K562 (cell line): ENCODE data around the gene MAP2. TPM values are rescaled to one million over a fixed set of nuclear protein-coding genes. Genes with fewer than 3 reads are reported as not detected.

Experiments used
- ATAC-seq: fragments of 200-7000 bp; cut with Tn5 transposase; 3 replicates; pipeline ENCODE4 v1.9.1; 2020; ENCODE audit warnings: moderate library complexity
- BruUV-seq: library from RNA; stranded (reverse); fragments of 400-500 nt; replicated peaks from 2 replicates; lab custom pipeline; 2021; lab: Mats Ljungman, UMichigan
- CTCF ChIA-PET: fragments of 300-600 bp; formaldehyde crosslinking; extraction: SDS; loops from one replicate; lab custom pipeline; 2021; ENCODE audit warnings: low intra/inter-chr PET ratio; lab: Yijun Ruan, JAX
- POLR2A ChIA-PET: fragments of 300-600, 350-650 bp; sonication (Branson Sonifier 250); formaldehyde crosslinking; extraction: SDS; loops from one replicate; lab custom pipeline; 2021; ENCODE audit warnings: antibody characterized with exemption, inconsistent platforms; lab: Yijun Ruan, JAX
- DNase-seq, 4 experiments: peaks; one replicate each; pipeline versions ENCODE4 v3.0.0 to v3.0.0-alpha.2; 2011 to 2018; ENCODE audit warnings: low spot score in 3 of 4, mixed read lengths in 3 of 4; ENCODE audit errors: extremely low read depth in 1 of 4
- FAIRE-seq: peaks from 2 replicates; lab custom pipeline; 2011; peaks lifted over from hg19 to GRCh38; lab: Jason Lieb, UNC
- H2AFZ ChIP-seq: 2 replicates; pipeline ENCODE4 v1.6.0; 2011; ENCODE audit warnings: low read depth, low read length, control low read depth, inconsistent platforms
- H3K27ac ChIP-seq: fragments of 200-600 bp; 3 replicates; pipeline ENCODE4 v1.8.0; 2011; ENCODE audit warnings: low read depth, mild to moderate bottlenecking, control low read depth, inconsistent platforms, low read length, moderate library complexity, mixed read lengths; ENCODE audit errors: extremely low read depth
- H3K27me3 ChIP-seq, 2 experiments: fragments of 300-600 bp in 1 of 2; 2 replicates in 1 of 2; 3 replicates in 1 of 2; pipeline versions ENCODE4 v1.6.0 to v1.8.0; 2011; ENCODE audit warnings: inconsistent platforms in 2 of 2, low read length in 2 of 2, mild to moderate bottlenecking in 1 of 2, mixed read lengths in 1 of 2, moderate library complexity in 1 of 2; ENCODE audit not compliant: control insufficient read depth in 2 of 2, insufficient read depth in 2 of 2
- H3K36me3 ChIP-seq: fragments of 300-600 bp; 3 replicates; pipeline ENCODE4 v1.8.0; 2011; ENCODE audit warnings: mild to moderate bottlenecking, low read length, inconsistent platforms; ENCODE audit not compliant: control insufficient read depth, insufficient read depth
- H3K4me1 ChIP-seq, 2 experiments: fragments of 200-600 bp in 1 of 2; replicated peaks in 1 of 2; 2 replicates in 1 of 2; 3 replicates in 1 of 2; pipeline versions ENCODE4 v1.5.1 to v1.8.0; 2011; ENCODE audit warnings: inconsistent platforms in 2 of 2, low read length in 2 of 2, mild to moderate bottlenecking in 1 of 2, mixed read lengths in 1 of 2, moderate library complexity in 1 of 2; ENCODE audit not compliant: control insufficient read depth in 2 of 2, insufficient read depth in 2 of 2
- H3K4me2 ChIP-seq: 2 replicates; pipeline ENCODE4 v1.6.1; 2011; ENCODE audit warnings: low read length, control low read depth, inconsistent platforms, mixed read lengths; ENCODE audit not compliant: insufficient read depth
- H3K4me3 ChIP-seq: fragments of 200-600 bp; sonication (generic), shearing (Covaris generic); 2 replicates; pipeline ENCODE4 v1.5.1; 2016; ENCODE audit warnings: control low read depth, inconsistent platforms
- H3K79me2 ChIP-seq: fragments of 200-600 bp; 3 replicates; pipeline ENCODE4 v1.8.0; 2011; ENCODE audit warnings: low read length, inconsistent platforms; ENCODE audit not compliant: control insufficient read depth, insufficient read depth
- H3K9ac ChIP-seq, 2 experiments: 2 replicates each; pipeline versions ENCODE4 v1.6.0 to v1.6.1; 2011; ENCODE audit warnings: low read depth in 2 of 2, low read length in 2 of 2, control low read depth in 1 of 2, inconsistent platforms in 1 of 2, mild to moderate bottlenecking in 1 of 2, mixed read lengths in 1 of 2; ENCODE audit not compliant: insufficient read depth in 1 of 2
- H3K9me1 ChIP-seq: one replicate; pipeline ENCODE4 v1.6.0; 2011; ENCODE audit warnings: inconsistent platforms, mild to moderate bottlenecking, low read length, moderate library complexity; ENCODE audit not compliant: control insufficient read depth, insufficient read depth
- H3K9me3 ChIP-seq: replicated peaks from 2 replicates; pipeline ENCODE4 v1.5.1; 2011; ENCODE audit warnings: low read depth, low read length, inconsistent platforms; ENCODE audit not compliant: control insufficient read depth, insufficient read depth
- H4K20me1 ChIP-seq: replicated peaks from 2 replicates; pipeline ENCODE4 v1.6.1; 2011; ENCODE audit warnings: low read length, inconsistent platforms, mixed read lengths; ENCODE audit not compliant: control insufficient read depth, insufficient read depth
- ATF1 ChIP-seq, 2 experiments: fragments of 450-650 bp in 1 of 2; IDR thresholded peaks; 2 replicates each; pipeline ENCODE4 v1.6.1; 2016; ENCODE audit warnings: missing compliant biosample characterization in 1 of 2, missing genetic modification characterization in 1 of 2
- ELK3 ChIP-seq: fragments of 450-650 bp; formaldehyde crosslinking; IDR thresholded peaks from 2 replicates; pipeline ENCODE4 v1.4.0; 2020; ENCODE audit warnings: mild to moderate bottlenecking
- GMEB1 ChIP-seq: fragments of 250-450 bp; sonication (Bioruptor Pico); IDR thresholded peaks from 2 replicates; pipeline ENCODE4 v1.4.0; 2020; ENCODE audit warnings: mild to moderate bottlenecking
- GTF2E2 ChIP-seq: fragments of 200-800 bp; sonication (Bioruptor generic); IDR thresholded peaks from 2 replicates; pipeline ENCODE4 v1.6.1; 2016; ENCODE audit warnings: missing genetic modification characterization, missing compliant biosample characterization
- HEY1 ChIP-seq: fragments of 250-450 bp; sonication (Bioruptor Pico); IDR thresholded peaks from 2 replicates; pipeline ENCODE4 v1.5.0; 2020; ENCODE audit warnings: mild to moderate bottlenecking, moderate library complexity, borderline replicate concordance
- MBD2 ChIP-seq: sonication (generic); IDR thresholded peaks from 2 replicates; pipeline ENCODE4 v1.6.1; 2016; ENCODE audit warnings: low read depth, borderline replicate concordance
- MITF ChIP-seq: IDR thresholded peaks from 2 replicates; pipeline ENCODE4 v1.6.1; 2014; ENCODE audit warnings: antibody characterized with exemption
- NBN ChIP-seq: fragments of 450-650 bp; IDR thresholded peaks from 2 replicates; pipeline ENCODE4 v1.6.1; 2016; ENCODE audit warnings: low read depth, mild to moderate bottlenecking
- POLR2AphosphoS5 ChIP-seq: IDR thresholded peaks from 2 replicates; pipeline ENCODE4 v1.6.1; 2011; ENCODE audit warnings: mild to moderate bottlenecking, low read depth, low read length, moderate library complexity; ENCODE audit not compliant: control insufficient read depth, insufficient read depth
- POLR2H ChIP-seq: IDR thresholded peaks from 2 replicates; pipeline ENCODE4 v1.6.1; 2016; ENCODE audit warnings: missing genetic modification characterization, low read depth, mild to moderate bottlenecking, control low read depth, missing compliant biosample characterization, moderate library complexity
- ZNF347 ChIP-seq: fragments of 450-650 bp; formaldehyde crosslinking; IDR thresholded peaks from 2 replicates; pipeline ENCODE4 v1.4.0; 2020; ENCODE audit warnings: low read depth, mild to moderate bottlenecking, moderate library complexity
- ZNF398 ChIP-seq: fragments of 250-450 bp; sonication (Bioruptor Pico); IDR thresholded peaks from 2 replicates; pipeline ENCODE4 v1.8.0; 2021; ENCODE audit warnings: moderate library complexity, mild to moderate bottlenecking, inconsistent platforms
- ZNF740 ChIP-seq, 3 experiments: fragments of 200-800 bp in 1 of 3; sonication (Bioruptor generic) in 1 of 3; sonication (generic) in 1 of 3; formaldehyde crosslinking in 1 of 3; IDR thresholded peaks; 2 replicates each; pipeline versions ENCODE4 v1.6.1 to v1.8.0; 2016 to 2022; ENCODE audit warnings: mild to moderate bottlenecking in 2 of 3, missing compliant biosample characterization in 2 of 3, missing genetic modification characterization in 2 of 3, missing genetic modification reagents in 1 of 3
- ZNF75A ChIP-seq: fragments of 450-650 bp; formaldehyde crosslinking; IDR thresholded peaks from 2 replicates; pipeline ENCODE4 v1.4.0; 2020; ENCODE audit warnings: mild to moderate bottlenecking
- WGBS: fragments of 100-300 bp; shearing (Covaris generic); methylation state at CpG from one replicate; pipeline ENCODE4 v1.1.6; 2016; ENCODE audit warnings: low coverage, mixed read lengths; ENCODE audit not compliant: insufficient coverage; ENCODE audit errors: missing lambda C conversion rate; 5-methylcytosine and 5-hydroxymethylcytosine counted together
- in situ Hi-C: fragments of 300-500 bp; cut with MboI; formaldehyde crosslinking; loops from 4 replicates; pipeline ENCODE4 v1.15.0; 2018; ENCODE audit warnings: inconsistent platforms, mixed read lengths
- intact Hi-C: fragments of 100-400 bp; cut with micrococcal nuclease; formaldehyde crosslinking; loops from 2 replicates; pipeline ENCODE4 v1.14.2; 2022
- polyA plus RNA-seq, 8 experiments: library from polyadenylated mRNA; depleted of rRNA in 4 of 8; stranded (reverse) in 5 of 8; unstranded in 3 of 8; fragments of >200 nt; fragmentation: Nextera tagmentation in 2 of 8; fragmentation: Illumina TruSeq in 1 of 8; extraction: Ambion mirVana in 2 of 8; extraction: Trizol in 1 of 8; gene quantifications; 2 replicates each; pipeline versions ENCODE4 v1.2.1 to v1.2.3, GENCODE V29; 2011 to 2014; ENCODE audit warnings: inconsistent platforms in 1 of 8, missing spikeins in 1 of 8
- total RNA-seq, 7 experiments: library from RNA; depleted of rRNA in 6 of 7; stranded (reverse); fragments of >200 nt in 6 of 7; fragmentation: Illumina TruSeq in 2 of 7; extraction: Trizol in 2 of 7; gene quantifications; 2 replicates each; pipeline versions ENCODE4 v1.2.1 to v1.2.3, GENCODE V29; 2011 to 2021; ENCODE audit warnings: low replicate concordance in 1 of 7

Gene MAP2
- total and polyA plus RNA-seq, 9 of the 15 experiments (the other 6 are each of a cell fraction or from before 2014, with no cell fraction given) = 0.13 TPM; not detected in 8

- no peak for TF ChIP-seq ZNF398 (CRISPR knock-in tag)
- TF ChIP-seq POLR2AphosphoS5 = no peak
- TF ChIP-seq MBD2 = no peak
- TF ChIP-seq POLR2H = no peak
- no peak for TF ChIP-seq HEY1 (CRISPR knock-in tag)
- no peak for TF ChIP-seq GMEB1 (CRISPR knock-in tag)
- TF ChIP-seq, all 486 proteins: peak for 0
Observed at GRCh38 chr2:209442939-209443338, 19.1 kb downstream of the MAP2 start (continued).

GRCh38 chr2:209445485-209445884 is 21.6 kb downstream of the MAP2 start:
- POLR2A ChIA-PET = no interaction called here
- Histone ChIP-seq H3K27ac (no peak overlapping the region), H3K9me1 (no peaks in the 10 kb centered on the region), H3K79me2 (no peaks in the 10 kb centered on the region), H3K4me1 (no peaks in the 10 kb centered on the region), H3K36me3 (no peaks in the 10 kb centered on the region), H3K4me2 (no peak overlapping the region), H3K27me3 (no peaks in the 10 kb centered on the region), H4K20me1 (no peaks in the 10 kb centered on the region), H3K9ac (no peak overlapping the region), H3K4me3 (no peak overlapping the region), H3K9me3 (no peaks in the 10 kb centered on the region), H2AFZ (no peak overlapping the region)
- in situ Hi-C loops = no loop called here
- WGBS = 0% methylated on average over 2 of the region's 2 CpGs
- ATAC-seq = no peak
- no TSS peak for BruUV-seq
- FAIRE-seq = no peak
- intact Hi-C loops = no loop called here
- CTCF ChIA-PET = no interaction called here
- DNase-seq = no peak
- TF ChIP-seq ATF1 (CRISPR knock-in tag; IDR thresholded peaks at IDR 0.05) (no peak), ATF1 (tag; IDR thresholded peaks at IDR 0.05) (no peak), ZNF740 (CRISPR knock-in tag; IDR thresholded peaks at IDR 0.05) (no peak), ZNF740 (tag; IDR thresholded peaks at IDR 0.05) (no peak), GTF2E2 (tag) (no peak), ZNF75A (CRISPR knock-in tag) (no peak), MITF (no peak), ELK3 (CRISPR knock-in tag) (no peak), ZNF347 (no peak), NBN (no peak)
